Motor neuron (in vitro differentiated cells): ENCODE measurements around the gene C20orf96. TPM values are rescaled to one million over a fixed set of nuclear protein-coding genes. Genes with fewer than 3 reads are reported as not detected.

Source experiments
- ATAC-seq, 8 experiments: fragments of 200-7000 bp; cut with Tn5 transposase; replicated peaks in 6 of 8; 2 replicates each; pipeline ENCODE4 v1.8.0; 2021; ENCODE audit warnings: mild to moderate bottlenecking in 8 of 8, moderate library complexity in 8 of 8
- H3K27ac ChIP-seq, 2 donors: fragments of 250-450 bp; sonication (Bioruptor Pico); 2 replicates each; pipeline ENCODE4 v1.9.0; 2021; ENCODE audit warnings: antibody characterized with exemption in 2 of 2, mild to moderate bottlenecking in 2 of 2, moderate library complexity in 1 of 2
- H3K4me1 ChIP-seq, 2 donors: fragments of 250-450 bp; sonication (Bioruptor Pico); replicated peaks in 1 of 2; 2 replicates each; pipeline ENCODE4 v1.6.1; 2021; ENCODE audit warnings: antibody characterized with exemption in 2 of 2, mild to moderate bottlenecking in 2 of 2, moderate library complexity in 1 of 2
- H3K4me3 ChIP-seq, 5 donors: fragments of 250-450 bp; sonication (Bioruptor Pico); 2 replicates each; pipeline ENCODE4 v1.9.0; 2021; ENCODE audit warnings: antibody characterized with exemption in 5 of 5, mild to moderate bottlenecking in 5 of 5, moderate library complexity in 4 of 5
- WGBS, 10 experiments: fragments of 450-650 bp; shearing (Covaris generic); methylation state at CpG; one replicate each; pipeline ENCODE4 v1.0.0; 2022; 5-methylcytosine and 5-hydroxymethylcytosine counted together
- in situ Hi-C, 9 experiments: fragments of 400-800 bp; cut with MboI; loops; one replicate each; pipeline ENCODE4 v1.15.0; 2021; ENCODE audit warnings: low sequenced_read_pairs in 9 of 9, low pct_unique_long_range_greater_than_20kb in 2 of 9; ENCODE audit not compliant: unreplicated experiment in 9 of 9
- total RNA-seq, 8 experiments: library from RNA; unstranded; fragments of 300-600 nt; gene quantifications; 2 replicates each; pipeline versions ENCODE4 v1.2.3 to v1.2.4, GENCODE V29; 2022

Gene C20orf96
- total RNA-seq, 8 experiments from 2014 or later = 2.4 to 11.7 (median 8.0) TPM

DNA sequence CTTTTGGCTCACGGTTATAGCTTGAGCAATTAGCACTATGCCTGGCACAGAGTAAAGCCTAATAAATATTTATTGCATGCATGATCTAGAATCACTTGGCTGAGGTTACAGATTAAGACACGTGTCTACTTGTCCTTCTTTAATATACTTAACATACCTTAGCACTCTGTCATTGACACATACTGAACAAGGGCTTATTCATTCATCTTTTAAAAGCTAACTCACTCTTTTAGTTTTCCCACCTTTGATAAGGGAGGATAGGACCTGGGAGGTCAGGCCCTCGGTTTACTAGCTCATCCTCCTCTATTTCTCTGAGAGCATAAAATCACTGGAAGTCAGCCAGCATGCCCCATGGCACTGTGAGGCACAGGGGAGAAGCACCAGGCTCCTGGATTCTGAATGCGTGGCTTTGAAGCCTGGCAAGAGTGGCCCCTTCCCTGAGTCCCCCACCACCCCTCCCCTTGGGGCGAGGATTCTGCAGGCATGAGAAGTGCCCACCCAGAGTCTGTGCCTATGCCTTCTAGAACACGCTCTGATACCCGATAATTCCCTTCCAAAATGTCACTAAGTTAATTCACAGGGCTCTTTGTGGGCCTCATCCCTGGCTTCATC, 18.0 kb upstream of the C20orf96 start:
- 0 to 100% (median 70%) methylated on average over 1 to 5 of the region's 7 CpGs; no CpG with 5 or more reads in 1 of the 10 experiments for WGBS, 10 experiments
- in situ Hi-C loops = no loop called here
- H3K4me3 ChIP-seq = no peak overlapping the region
- peaks cover 9 to 14% of the 10 kb centered on the region in 2 donors for H3K4me1 ChIP-seq
- H3K27ac ChIP-seq = peak overlapping the region; percentile 96 to 98
- ATAC-seq = no peak

GRCh38 chr20:305745-306144, 15.2 kb upstream of the C20orf96 start:
- peaks cover 10 to 17% of the 10 kb centered on the region in 2 donors for H3K4me1 ChIP-seq
- ATAC-seq = no peak

GRCh38 chr20:301886-302848, 11.6 kb upstream of the C20orf96 start:
- Histone ChIP-seq H3K4me1 (peaks cover 16 to 17% of the 10 kb centered on the region in 2 donors), H3K4me3 (no peak overlapping the region), H3K27ac (no peak overlapping the region)
- no peak for ATAC-seq
- in situ Hi-C loops = no loop called here
- 33 to 90% (median 75%) methylated on average over 2 to 10 of the region's 13 CpGs for WGBS, 10 experiments

More at GRCh38 chr20:305745-306144, 15.2 kb upstream of the C20orf96 start:
- 45 to 95% (median 84%) methylated on average over 1 to 7 of the region's 11 CpGs; no CpG with 5 or more reads in 3 of the 10 experiments for WGBS, 10 experiments
- in situ Hi-C loops = no loop called here
- Histone ChIP-seq H3K4me3 (no peak overlapping the region), H3K27ac (no peak overlapping the region)

- Histone ChIP-seq H3K4me3 (peak overlapping the region in 4 of 5 donors; percentile 56 to 70 (median 69)), H3K27ac (peak overlapping the region in 1 of 2 donors; percentile 61), H3K4me1 (peaks cover 16 to 17% of the 10 kb centered on the region in 2 donors)
- no peak for ATAC-seq
- in situ Hi-C loops = no loop called here
- WGBS, 10 experiments = 10 to 63% (median 39%) methylated on average over 2 to 8 of the region's 10 CpGs; no CpG with 5 or more reads in 1 of the 10 experiments
Observed at GRCh38 chr20:300345-300990, 9.9 kb upstream of the C20orf96 start.

- in situ Hi-C loops = no loop called here
- 0 to 3% (median 0%) methylated on average over 1 to 11 of the region's 15 CpGs; no CpG with 5 or more reads in 2 of the 10 experiments for WGBS, 10 experiments
- Histone ChIP-seq H3K4me1 (peaks cover 16 to 17% of the 10 kb centered on the region in 2 donors), H3K27ac (peak overlapping the region; percentile 94 to 95), H3K4me3 (peak overlapping the region; percentile 56 to 90 (median 70))
- no peak for ATAC-seq
Observed at GRCh38 chr20:298776-299391, 8.3 kb upstream of the C20orf96 start.

DNA sequence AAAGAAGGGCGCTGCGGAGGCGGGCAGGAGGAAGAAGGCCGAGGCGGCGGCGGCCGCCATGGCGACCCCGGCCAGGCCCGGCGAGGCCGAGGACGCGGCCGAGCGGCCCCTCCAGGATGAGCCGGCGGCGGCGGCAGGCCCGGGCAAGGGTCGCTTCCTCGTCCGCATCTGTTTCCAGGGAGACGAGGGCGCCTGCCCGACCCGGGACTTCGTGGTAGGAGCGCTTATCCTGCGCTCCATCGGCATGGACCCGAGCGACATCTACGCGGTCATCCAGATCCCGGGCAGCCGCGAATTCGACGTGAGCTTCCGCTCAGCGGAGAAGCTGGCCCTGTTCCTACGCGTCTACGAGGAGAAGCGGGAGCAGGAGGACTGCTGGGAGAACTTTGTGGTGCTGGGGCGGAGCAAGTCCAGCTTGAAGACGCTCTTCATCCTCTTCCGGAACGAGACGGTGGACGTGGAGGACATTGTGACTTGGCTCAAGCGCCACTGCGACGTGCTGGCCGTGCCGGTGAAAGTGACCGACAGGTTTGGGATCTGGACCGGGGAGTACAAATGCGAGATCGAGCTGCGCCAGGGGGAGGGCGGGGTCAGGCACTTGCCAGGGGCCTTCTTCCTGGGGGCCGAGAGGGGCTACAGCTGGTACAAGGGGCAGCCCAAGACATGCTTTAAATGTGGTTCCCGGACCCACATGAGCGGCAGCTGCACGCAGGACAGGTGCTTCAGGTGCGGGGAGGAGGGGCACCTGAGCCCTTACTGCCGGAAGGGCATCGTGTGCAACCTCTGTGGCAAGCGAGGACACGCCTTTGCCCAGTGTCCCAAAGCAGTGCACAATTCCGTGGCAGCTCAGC, 7.6 kb upstream of the C20orf96 start:
- peak overlapping the region; percentile 56 to 90 (median 70) for H3K4me3 ChIP-seq
- peaks cover 16 to 17% of the 10 kb centered on the region in 2 donors for H3K4me1 ChIP-seq
- peak overlapping the region; percentile 94 to 95 for H3K27ac ChIP-seq
- in situ Hi-C loops = no loop called here
- ATAC-seq = peak; percentile 21 to 50 (median 32)
- 0% methylated on average over 1 to 8 of the region's 75 CpGs; no CpG with 5 or more reads in 5 of the 10 experiments for WGBS, 10 experiments

DNA sequence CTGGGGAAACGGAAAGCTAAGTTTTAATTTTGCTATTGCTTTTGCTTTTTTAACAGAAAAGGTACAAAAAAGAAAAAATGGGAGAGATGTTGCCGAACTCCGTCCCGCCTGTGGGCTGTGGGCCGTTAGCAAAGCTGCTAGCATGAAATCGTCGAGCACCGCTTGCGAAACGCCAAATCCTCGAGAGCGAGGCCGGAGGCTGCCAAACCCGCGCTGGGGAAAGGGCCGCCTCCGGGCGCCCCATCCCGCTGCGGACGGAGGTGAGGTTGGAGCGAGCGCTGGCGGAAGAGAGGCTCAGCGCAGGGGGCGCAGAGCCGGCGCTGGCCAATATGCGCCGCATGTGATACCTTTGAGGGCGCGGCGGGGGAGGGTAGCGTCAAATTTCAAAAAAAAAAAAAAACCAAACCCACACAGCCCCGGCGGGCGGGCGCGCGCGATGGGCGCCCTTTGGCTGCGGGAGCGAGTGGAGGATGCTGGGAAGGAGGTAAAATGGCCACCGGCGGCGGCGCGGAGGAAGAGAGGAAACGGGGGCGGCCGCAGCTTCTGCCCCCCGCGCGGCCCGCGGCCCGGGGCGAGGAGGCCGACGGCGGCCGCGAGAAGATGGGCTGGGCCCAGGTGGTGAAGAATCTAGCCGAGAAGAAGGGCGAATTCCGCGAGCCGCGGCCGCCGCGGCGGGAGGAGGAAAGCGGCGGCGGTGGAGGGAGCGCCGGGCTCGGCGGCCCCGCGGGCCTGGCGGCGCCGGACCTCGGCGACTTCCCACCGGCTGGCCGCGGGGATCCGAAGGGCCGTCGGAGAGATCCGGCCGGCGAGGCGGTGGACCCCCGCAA, 6.8 kb upstream of the C20orf96 start, which contains the start of gene ZCCHC3:
ZCCHC3 (plus strand) TSS at position 473 of the 827 bp plus-strand sequence; CDS start at position 490, 17 bp downstream.
- in situ Hi-C loops = no loop called here
- H3K27ac ChIP-seq = peak within 1 kb of the TSS; percentile 94 to 95
- 0 to 11% (median 1%) methylated on average over 1 to 21 of the region's 99 CpGs for WGBS, 10 experiments
- H3K4me1 ChIP-seq = peaks cover 16 to 17% of the 10 kb centered on the region in 2 donors
- peak within 1 kb of the TSS; percentile 56 to 90 (median 70) for H3K4me3 ChIP-seq
- peak; percentile 85 to 96 (median 88) for ATAC-seq

- Histone ChIP-seq H3K27ac (no peak overlapping the region), H3K4me1 (peaks cover 15 to 28% of the 10 kb centered on the region in 2 donors), H3K4me3 (no peak overlapping the region)
- no peak for ATAC-seq
- in situ Hi-C loops = no loop called here
- WGBS, 10 experiments = 79 to 100% (median 93%) methylated on average over 1 to 4 of the region's 4 CpGs; no CpG with 5 or more reads in 2 of the 10 experiments
Observed at GRCh38 chr20:295804-296203, 5.3 kb upstream of the C20orf96 start.

DNA sequence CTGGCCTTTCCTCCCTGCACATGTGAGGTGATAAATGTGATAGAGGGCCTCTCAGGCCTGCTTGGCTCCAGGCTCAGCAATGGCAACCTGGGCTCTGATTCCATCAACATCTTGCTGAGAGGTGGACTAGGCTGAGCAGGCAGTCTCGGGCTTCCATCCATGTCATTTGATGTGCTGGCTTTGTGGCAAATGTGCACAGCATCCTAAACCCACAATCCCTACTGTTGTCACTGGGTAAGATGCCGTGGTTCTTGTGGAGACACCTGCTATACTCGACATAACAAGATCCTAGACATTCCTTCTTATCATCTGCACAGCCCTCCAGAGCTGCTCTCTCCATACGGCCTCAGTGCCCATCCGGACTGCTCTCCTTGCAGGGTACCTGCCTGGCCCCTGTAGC, 4.1 kb upstream of the C20orf96 start:
- no peak for ATAC-seq
- in situ Hi-C loops = no loop called here
- Histone ChIP-seq H3K4me3 (no peak overlapping the region), H3K27ac (no peak overlapping the region), H3K4me1 (peaks cover 9 to 16% of the 10 kb centered on the region in 2 donors)
- WGBS, 10 experiments = 61 to 100% (median 100%) methylated on average over 1 to 5 of the region's 5 CpGs; no CpG with 5 or more reads in 3 of the 10 experiments

- peak in 2 of 8 experiments; percentile 16 to 19 for ATAC-seq
- 0 to 100% (median 60%) methylated on average over 1 to 2 of the region's 2 CpGs; no CpG with 5 or more reads in 1 of the 10 experiments for WGBS, 10 experiments
- Histone ChIP-seq H3K4me1 (peaks cover 12% of the 10 kb centered on the region in 2 donors), H3K4me3 (peak overlapping the region; percentile 47 to 95 (median 59)), H3K27ac (peak overlapping the region; percentile 50 to 70)
- in situ Hi-C loops = no loop called here
Observed at GRCh38 chr20:289693-290083, 862 bp downstream of the C20orf96 start.
